ENCODE measurements around the gene FHL5. TPM values are rescaled to one million over a fixed set of nuclear protein-coding genes. Genes with fewer than 3 reads are reported as not detected.
A peak's percentile ranks its signal among the peaks of the same experiment; 100 is the strongest.

Gene FHL5, protein sequence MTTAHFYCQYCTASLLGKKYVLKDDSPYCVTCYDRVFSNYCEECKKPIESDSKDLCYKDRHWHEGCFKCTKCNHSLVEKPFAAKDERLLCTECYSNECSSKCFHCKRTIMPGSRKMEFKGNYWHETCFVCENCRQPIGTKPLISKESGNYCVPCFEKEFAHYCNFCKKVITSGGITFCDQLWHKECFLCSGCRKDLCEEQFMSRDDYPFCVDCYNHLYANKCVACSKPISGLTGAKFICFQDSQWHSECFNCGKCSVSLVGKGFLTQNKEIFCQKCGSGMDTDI
- not detected in 3 replicates for total RNA-seq
- long read RNA-seq: 0 reads

- Mint-ChIP-seq H3K4me1 (ENCODE audit: low read depth) (peaks cover 12% of the 10 kb centered on the region), H3K4me3 (ENCODE audit: unreplicated experiment) (no peak within 1 kb of the TSS), H3K36me3 (ENCODE audit: low read depth) (no peaks in the 10 kb centered on the region), H3K27me3 (ENCODE audit: low read depth) (peaks cover 22% of the 10 kb centered on the region), H3K9me3 (ENCODE audit: low read depth) (no peaks in the 10 kb centered on the region), H3K27ac (ENCODE audit: unreplicated experiment) (no peak within 1 kb of the TSS)
- no peak for DNase-seq (ENCODE audit: low spot score)
- TF ChIP-seq, protein P1, sequence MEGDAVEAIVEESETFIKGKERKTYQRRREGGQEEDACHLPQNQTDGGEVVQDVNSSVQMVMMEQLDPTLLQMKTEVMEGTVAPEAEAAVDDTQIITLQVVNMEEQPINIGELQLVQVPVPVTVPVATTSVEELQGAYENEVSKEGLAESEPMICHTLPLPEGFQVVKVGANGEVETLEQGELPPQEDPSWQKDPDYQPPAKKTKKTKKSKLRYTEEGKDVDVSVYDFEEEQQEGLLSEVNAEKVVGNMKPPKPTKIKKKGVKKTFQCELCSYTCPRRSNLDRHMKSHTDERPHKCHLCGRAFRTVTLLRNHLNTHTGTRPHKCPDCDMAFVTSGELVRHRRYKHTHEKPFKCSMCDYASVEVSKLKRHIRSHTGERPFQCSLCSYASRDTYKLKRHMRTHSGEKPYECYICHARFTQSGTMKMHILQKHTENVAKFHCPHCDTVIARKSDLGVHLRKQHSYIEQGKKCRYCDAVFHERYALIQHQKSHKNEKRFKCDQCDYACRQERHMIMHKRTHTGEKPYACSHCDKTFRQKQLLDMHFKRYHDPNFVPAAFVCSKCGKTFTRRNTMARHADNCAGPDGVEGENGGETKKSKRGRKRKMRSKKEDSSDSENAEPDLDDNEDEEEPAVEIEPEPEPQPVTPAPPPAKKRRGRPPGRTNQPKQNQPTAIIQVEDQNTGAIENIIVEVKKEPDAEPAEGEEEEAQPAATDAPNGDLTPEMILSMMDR (IDR thresholded peaks at IDR 0.05): no peak
These were observed at the start of gene FHL5 for GRCh38 chr6:96562886-96563285. Gene FHL5, plus strand, starts transcription at chr6:96563128. Its CDS starts 40,486 bp downstream, at chr6:96603614.

GRCh38 chr6:96520171-96521115, 42.5 kb upstream of the FHL5 start:
- H3K27ac Mint-ChIP-seq (ENCODE audit: unreplicated experiment): peak overlapping the region; percentile 51
- peaks cover 23% of the 10 kb centered on the region for H3K4me1 Mint-ChIP-seq (ENCODE audit: low read depth)
- TF ChIP-seq, protein P1 (IDR thresholded peaks at IDR 0.05): no peak
- peak overlapping the region; percentile 100 for H3K4me3 Mint-ChIP-seq (ENCODE audit: unreplicated experiment)
- H3K36me3 Mint-ChIP-seq (ENCODE audit: low read depth): no peaks in the 10 kb centered on the region
- H3K9me3 Mint-ChIP-seq (ENCODE audit: low read depth): no peaks in the 10 kb centered on the region
- H3K27me3 Mint-ChIP-seq (ENCODE audit: low read depth): no peaks in the 10 kb centered on the region
- no peak for DNase-seq (ENCODE audit: low spot score)

GRCh38 chr6:96521306-96521643, 41.7 kb upstream of the FHL5 start:
- H3K4me1 Mint-ChIP-seq (ENCODE audit: low read depth): peaks cover 23% of the 10 kb centered on the region
- TF ChIP-seq, protein P1 (IDR thresholded peaks at IDR 0.05): no peak
- peaks cover 3% of the 10 kb centered on the region for H3K36me3 Mint-ChIP-seq (ENCODE audit: low read depth)
- no peaks in the 10 kb centered on the region for H3K9me3 Mint-ChIP-seq (ENCODE audit: low read depth)
- no peak for DNase-seq (ENCODE audit: low spot score)
- H3K27ac Mint-ChIP-seq (ENCODE audit: unreplicated experiment): peak overlapping the region; percentile 99
- H3K4me3 Mint-ChIP-seq (ENCODE audit: unreplicated experiment): peak overlapping the region; percentile 100
- H3K27me3 Mint-ChIP-seq (ENCODE audit: low read depth): no peaks in the 10 kb centered on the region

- peak within 1 kb of the TSS; percentile 99 for H3K27ac Mint-ChIP-seq (ENCODE audit: unreplicated experiment)
- no peaks in the 10 kb centered on the region for H3K9me3 Mint-ChIP-seq (ENCODE audit: low read depth)
These were observed 41.1 kb upstream of the FHL5 start, which contains the start of gene UFL1 for GRCh38 chr6:96521644-96522464. Gene UFL1, plus strand, starts transcription at chr6:96521806. Its CDS starts 68 bp downstream, at chr6:96521874.

More at GRCh38 chr6:96521644-96522464, 41.1 kb upstream of the FHL5 start, which contains the start of gene UFL1:
- Mint-ChIP-seq H3K4me1 (ENCODE audit: low read depth) (peaks cover 23% of the 10 kb centered on the region), H3K27me3 (ENCODE audit: low read depth) (no peaks in the 10 kb centered on the region), H3K36me3 (ENCODE audit: low read depth) (peaks cover 7% of the 10 kb centered on the region), H3K4me3 (ENCODE audit: unreplicated experiment) (peak within 1 kb of the TSS; percentile 100)
- TF ChIP-seq, protein P1 (IDR thresholded peaks at IDR 0.05): peak; percentile 39
- DNase-seq (ENCODE audit: low spot score): peak; percentile 98

All from chondrocyte (in vitro differentiated cells).